GM12878 (cell line): ENCODE data around the gene CLASP1. TPM values are rescaled to one million over a fixed set of nuclear protein-coding genes. Genes with fewer than 3 reads are reported as not detected.

Source experiments
- ATAC-seq: fragments of 200-7000 bp; cut with Tn5 transposase; 3 replicates; pipeline ENCODE4 v1.9.1; 2020; ENCODE audit warnings: mild to moderate bottlenecking, moderate library complexity
- BruUV-seq: library from RNA; stranded (reverse); fragments of 400-500 nt; replicated peaks from 2 replicates; lab custom pipeline; 2021; lab: Mats Ljungman, UMichigan
- CTCF ChIA-PET: fragments of 300-600 bp; sonication (Branson Sonifier 250); formaldehyde crosslinking; extraction: SDS; loops from one replicate; lab custom pipeline; 2021; ENCODE audit warnings: inconsistent platforms; lab: Yijun Ruan, JAX
- POLR2A ChIA-PET: fragments of 350-600 bp; formaldehyde crosslinking; extraction: SDS; loops from one replicate; lab custom pipeline; 2021; ENCODE audit warnings: inconsistent platforms; lab: Charles Lee
- RAD21 ChIA-PET: fragments of 300-600 bp; sonication (Branson Sonifier 250); formaldehyde crosslinking; loops from one replicate; lab custom pipeline; 2023; ENCODE audit warnings: antibody characterized with exemption; ENCODE audit not compliant: unreplicated experiment; lab: Charles Lee
- SMC1A ChIA-PET: fragments of 300-600 bp; sonication (Branson Sonifier 250); formaldehyde crosslinking; loops from one replicate; lab custom pipeline; 2023; ENCODE audit not compliant: unreplicated experiment, uncharacterized antibody; lab: Charles Lee
- DNase-seq: peaks from one replicate; pipeline ENCODE4 v3.0.0-alpha.2; 2011; ENCODE audit warnings: low read depth, low spot score
- FAIRE-seq: peaks from 3 replicates; lab custom pipeline; 2011; peaks lifted over from hg19 to GRCh38; lab: Jason Lieb, UNC
- H2AFZ ChIP-seq: 2 replicates; pipeline ENCODE4 v1.6.0; 2011; ENCODE audit warnings: low read depth, low read length, control low read depth; ENCODE audit not compliant: control insufficient read depth
- H3K27ac ChIP-seq: 2 replicates; pipeline ENCODE4 v1.5.1; 2011; ENCODE audit warnings: control low read depth; ENCODE audit not compliant: control insufficient read depth, insufficient read depth
- H3K27me3 ChIP-seq, 2 experiments: replicated peaks in 1 of 2; 2 replicates each; pipeline versions ENCODE4 v1.6.0 to v1.6.1; 2011; ENCODE audit warnings: low read length in 1 of 2; ENCODE audit not compliant: control insufficient read depth in 2 of 2, insufficient read depth in 2 of 2
- H3K36me3 ChIP-seq, 2 experiments: 2 replicates each; pipeline ENCODE4 v1.5.1; 2011; ENCODE audit warnings: low read length in 1 of 2; ENCODE audit not compliant: control insufficient read depth in 2 of 2, insufficient read depth in 2 of 2
- H3K4me1 ChIP-seq: 2 replicates; pipeline ENCODE4 v1.6.1; 2011; ENCODE audit warnings: mild to moderate bottlenecking, low read length, moderate library complexity, mixed read lengths; ENCODE audit not compliant: control insufficient read depth, insufficient read depth
- H3K4me2 ChIP-seq: 2 replicates; pipeline ENCODE4 v1.6.0; 2011; ENCODE audit warnings: control low read depth; ENCODE audit not compliant: control insufficient read depth, insufficient read depth
- H3K4me3 ChIP-seq: fragments of 200-600 bp; sonication (generic); 2 replicates; pipeline ENCODE4 v1.5.1; 2016
- H3K79me2 ChIP-seq: 2 replicates; pipeline ENCODE4 v1.6.0; 2011; ENCODE audit warnings: low read length; ENCODE audit not compliant: control insufficient read depth, insufficient read depth
- H3K9ac ChIP-seq: 2 replicates; pipeline ENCODE4 v1.8.0; 2011; ENCODE audit warnings: low read length, control low read depth, mixed read lengths; ENCODE audit not compliant: control insufficient read depth, insufficient read depth
- H3K9me3 ChIP-seq: replicated peaks from 3 replicates; pipeline ENCODE4 v1.5.1; 2011; ENCODE audit warnings: mild to moderate bottlenecking, low read length; ENCODE audit not compliant: control insufficient read depth, insufficient read depth
- H4K20me1 ChIP-seq: 2 replicates; pipeline ENCODE4 v1.6.0; 2011; ENCODE audit not compliant: control insufficient read depth, insufficient read depth
- ASH2L ChIP-seq: fragments of 300-600, 200-600 bp; sonication (generic); IDR thresholded peaks from 2 replicates; pipeline ENCODE4 v1.6.1; 2017; ENCODE audit warnings: low read depth, mild to moderate bottlenecking, borderline replicate concordance
- BCL11A ChIP-seq: IDR thresholded peaks from 2 replicates; pipeline ENCODE4 v1.6.1; 2011; ENCODE audit warnings: low read depth, low read length
- BHLHE40 ChIP-seq, 2 experiments: fragments of 450-650 bp in 1 of 2; IDR thresholded peaks; 2 replicates each; pipeline ENCODE4 v1.6.1; 2011 to 2017; ENCODE audit warnings: low read depth in 2 of 2, borderline replicate concordance in 1 of 2, improper control_type of control experiment in 1 of 2, low read length in 1 of 2, mild to moderate bottlenecking in 1 of 2
- CBX5 ChIP-seq: sonication (generic); IDR thresholded peaks from 2 replicates; pipeline ENCODE4 v1.6.1; 2016; ENCODE audit warnings: low read depth, moderate library complexity, mild to moderate bottlenecking, inconsistent platforms
- DPF2 ChIP-seq: fragments of 450-650 bp; IDR thresholded peaks from 2 replicates; pipeline ENCODE4 v1.6.1; 2017; ENCODE audit warnings: mild to moderate bottlenecking
- MLLT1 ChIP-seq: fragments of 450-650 bp; IDR thresholded peaks from 2 replicates; pipeline ENCODE4 v1.6.1; 2016; ENCODE audit warnings: mild to moderate bottlenecking
- MTA2 ChIP-seq: fragments of 450-650 bp; IDR thresholded peaks from 2 replicates; pipeline ENCODE4 v1.6.1; 2016; ENCODE audit warnings: low read depth, mild to moderate bottlenecking, moderate library complexity
- NFXL1 ChIP-seq: fragments of 450-650 bp; IDR thresholded peaks from 2 replicates; pipeline ENCODE4 v1.6.1; 2017; ENCODE audit warnings: antibody characterized with exemption, mild to moderate bottlenecking, borderline replicate concordance
- NR2C1 ChIP-seq: fragments of 450-650 bp; IDR thresholded peaks from 2 replicates; pipeline ENCODE4 v1.6.1; 2017; ENCODE audit warnings: antibody characterized with exemption, mild to moderate bottlenecking, moderate library complexity
- NRF1 ChIP-seq: conservative IDR thresholded peaks from 2 replicates; pipeline ENCODE4 v1.6.1; 2011; ENCODE audit warnings: mild to moderate bottlenecking, low read depth, low read length, improper control_type of control experiment
- POLR2A ChIP-seq: IDR thresholded peaks from 2 replicates; pipeline ENCODE4 v1.6.1; 2011; ENCODE audit warnings: low read depth, mild to moderate bottlenecking, low read length
- RCOR1 ChIP-seq: conservative IDR thresholded peaks from 2 replicates; pipeline ENCODE4 v1.6.1; 2012; ENCODE audit warnings: low read depth, low read length, improper control_type of control experiment
- SIX5 ChIP-seq: IDR thresholded peaks from 2 replicates; pipeline ENCODE4 v1.6.1; 2011; ENCODE audit warnings: mild to moderate bottlenecking, low read depth, low read length, moderate library complexity; ENCODE audit not compliant: severe bottlenecking
- SREBF1 ChIP-seq: IDR thresholded peaks from 2 replicates; pipeline ENCODE4 v1.6.1; 2012; ENCODE audit warnings: mild to moderate bottlenecking, low read length
- ZBED1 ChIP-seq: IDR thresholded peaks from 2 replicates; pipeline ENCODE4 v1.6.1; 2016; ENCODE audit warnings: borderline replicate concordance
- ZBTB40 ChIP-seq: fragments of 450-650 bp; IDR thresholded peaks from 2 replicates; pipeline ENCODE4 v1.6.1; 2016; ENCODE audit warnings: mild to moderate bottlenecking, moderate library complexity, borderline replicate concordance
- ZNF24 ChIP-seq: fragments of 450-650 bp; IDR thresholded peaks from 2 replicates; pipeline ENCODE4 v1.6.1; 2017; ENCODE audit warnings: antibody characterized with exemption, mild to moderate bottlenecking
- ZNF384 ChIP-seq: IDR thresholded peaks from 2 replicates; pipeline ENCODE4 v1.6.1; 2012; ENCODE audit warnings: low read depth, mild to moderate bottlenecking, low read length, improper control_type of control experiment, borderline replicate concordance
- WGBS: methylation state at CpG from one replicate; pipeline ENCODE4 v1.1.6; 2016; ENCODE audit warnings: low lambda C conversion rate; ENCODE audit not compliant: insufficient replicate concordance, insufficient coverage; ENCODE audit errors: missing lambda C conversion rate; 5-methylcytosine and 5-hydroxymethylcytosine counted together
- in situ Hi-C: fragments of 300-500 bp; cut with MboI; formaldehyde crosslinking; loops from 9 replicates; pipeline ENCODE4 v1.14.3; 2018; ENCODE audit warnings: mixed read lengths
- intact Hi-C: fragments of 100-400 bp; cut with micrococcal nuclease; formaldehyde crosslinking; loops from one replicate; pipeline ENCODE4 v1.14.2; 2022; ENCODE audit not compliant: unreplicated experiment
- polyA plus RNA-seq, 11 experiments: library from polyadenylated mRNA; depleted of rRNA in 4 of 11; unstranded in 6 of 11; stranded (reverse) in 5 of 11; fragments of >200 nt; fragmentation: Nextera tagmentation in 4 of 11; fragmentation: Illumina TruSeq in 1 of 11; extraction: Ambion mirVana in 4 of 11; extraction: Trizol in 1 of 11; gene quantifications; 1 replicate in 1 of 11; 2 replicates in 10 of 11; pipeline versions ENCODE4 v1.2.1 to v1.2.3, GENCODE V29; 2011 to 2016; ENCODE audit warnings: inconsistent platforms in 2 of 11, missing spikeins in 2 of 11, low read depth in 1 of 11
- total RNA-seq, 4 experiments: library from RNA; depleted of rRNA in 3 of 4; stranded (reverse); fragments of >200 nt in 3 of 4; fragmentation: Illumina TruSeq in 1 of 4; extraction: Trizol in 1 of 4; gene quantifications; 2 replicates each; pipeline versions ENCODE4 v1.2.1 to v1.2.3, GENCODE V29; 2013 to 2021

The CLASP1 gene
- total and polyA plus RNA-seq, 10 of the 15 experiments (the other 5 are each of a cell fraction or from before 2014, with no cell fraction given) = 1.4 to 62.4 (median 32.9) TPM

DNA sequence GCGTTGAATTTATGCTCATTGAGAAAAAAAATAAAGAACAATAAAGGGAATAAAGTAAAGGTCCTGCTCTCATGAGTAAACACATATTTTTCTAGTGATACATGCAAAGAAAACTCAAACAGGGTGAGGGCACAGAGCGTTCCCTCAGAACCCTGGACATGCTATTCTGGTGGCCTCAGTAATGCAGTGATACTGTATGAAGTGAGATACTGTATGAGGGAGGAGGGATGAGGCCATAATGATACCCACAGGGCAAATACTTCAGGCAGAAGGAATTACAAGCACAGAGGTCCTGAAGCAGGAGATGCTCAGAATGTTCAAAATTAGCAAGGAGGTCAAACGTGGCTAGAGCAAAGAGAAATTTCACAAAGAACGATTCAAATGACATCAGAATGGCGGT is 147.0 kb downstream of the CLASP1 start:
- TF ChIP-seq NFXL1 (no peak), BCL11A (no peak), BHLHE40 (IDR thresholded peaks at IDR 0.05; ENCODE audit: borderline replicate concordance in 1 of 2, low read depth in 2 of 2, low read length in 1 of 2) (no peak), NR2C1 (no peak), NRF1 (no peak), MTA2 (no peak), MLLT1 (no peak), SREBF1 (no peak), ZBTB40 (no peak), POLR2A (no peak), RCOR1 (no peak), DPF2 (no peak), SIX5 (no peak), ZNF384 (no peak), CBX5 (no peak), ZNF24 (no peak), ASH2L (no peak), ZBED1 (no peak)
- no peak overlapping the region for H3K4me3 ChIP-seq
- in situ Hi-C loops (no loop called here), intact Hi-C loops (no loop called here)
- WGBS = 81% methylated on average over 5 of the region's 5 CpGs
- H3K9me3 ChIP-seq = no peaks in the 10 kb centered on the region; the same call in 2 of the 3 replicates
- BruUV-seq = no TSS peak
- peaks cover 5% of the 10 kb centered on the region for H3K79me2 ChIP-seq
- peaks cover 7 to 27% of the 10 kb centered on the region in 2 experiments for H3K36me3 ChIP-seq
- CTCF ChIA-PET = interaction anchor here (0.7 kb wide), 1 partner anchor 48 kb away, joined by 3 read pairs; no protein-coding TSS in a partner anchor
- ATAC-seq = no peak
- RAD21 ChIA-PET = interaction anchor here (1.0 kb wide), 1 partner anchor 197 kb away, joined by 3 read pairs; no protein-coding TSS in a partner anchor
- no peak overlapping the region for H3K9ac ChIP-seq
- no peak for DNase-seq
- no peak for FAIRE-seq
- no peaks in the 10 kb centered on the region for H4K20me1 ChIP-seq
- H3K27me3 ChIP-seq = no peaks in the 10 kb centered on the region
- SMC1A ChIA-PET = interaction anchor here (2.5 kb wide), 1 partner anchor 26 kb away, joined by 7 read pairs; no protein-coding TSS in a partner anchor
- no peak overlapping the region for H3K4me2 ChIP-seq
- POLR2A ChIA-PET = no interaction called here
- H3K4me1 ChIP-seq = no peaks in the 10 kb centered on the region
- H3K27ac ChIP-seq = no peak overlapping the region
- no peak overlapping the region for H2AFZ ChIP-seq
